Body of pancreas (tissue), 4 donors: ENCODE results near the gene ACKR3. TPM values are rescaled to one million over a fixed set of nuclear protein-coding genes. Genes with fewer than 3 reads are reported as not detected.

ENCODE experiments used
- ATAC-seq: fragments of 150-250 bp; one replicate; pipeline ENCODE4 v1.9.1; 2016
- DNase-seq, 4 donors: peaks; one replicate each; pipeline ENCODE4 v3.0.0-alpha.2; 2019
- H3K27ac ChIP-seq, 4 donors: fragments of 200-600 bp; sonication (generic); 1 replicate in 3 of 4; 2 replicates in 1 of 4; pipeline versions ENCODE4 v1.5.1 to v1.6.1; 2016 to 2019; ENCODE audit warnings: mild to moderate bottlenecking in 1 of 4, mixed read lengths in 1 of 4, moderate library complexity in 1 of 4
- H3K27me3 ChIP-seq, 2 donors: fragments of 200-600 bp; sonication (generic); one replicate each; pipeline ENCODE4 v1.6.0; 2016; ENCODE audit warnings: mild to moderate bottlenecking in 1 of 2
- H3K36me3 ChIP-seq, 2 donors: fragments of 200-600 bp; sonication (generic); replicated peaks in 1 of 2; 2 replicates each; pipeline ENCODE4 v1.5.1; 2016; ENCODE audit warnings: low read depth in 2 of 2; ENCODE audit not compliant: insufficient read depth in 1 of 2
- H3K4me1 ChIP-seq: fragments of 200-600 bp; sonication (generic); one replicate; pipeline ENCODE4 v1.6.0; 2016
- H3K4me3 ChIP-seq, 2 donors: fragments of 200-600 bp; sonication (generic); 1 replicate in 1 of 2; 2 replicates in 1 of 2; pipeline ENCODE4 v1.5.1; 2016 to 2019
- H3K9me3 ChIP-seq, 3 donors: fragments of 200-600 bp; sonication (generic); 1 replicate in 2 of 3; 2 replicates in 1 of 3; pipeline ENCODE4 v1.5.1; 2016
- CTCF ChIP-seq, 7 experiments: fragments of 450-650 bp in 4 of 7; fragments of 200-600 bp in 3 of 7; sonication (generic) in 3 of 7; IDR thresholded peaks; one replicate each; pipeline ENCODE4 v1.5.1; 2016 to 2019; ENCODE audit warnings: antibody characterized with exemption in 7 of 7
- POLR2A ChIP-seq, 3 donors: fragments of 450-650 bp; IDR thresholded peaks; one replicate each; pipeline ENCODE4 v1.6.1; 2016; ENCODE audit warnings: antibody characterized with exemption in 3 of 3, mild to moderate bottlenecking in 2 of 3
- WGBS, 2 donors: methylation state at CpG; one replicate each; pipeline ENCODE4 v1.1.5; 2017; 5-methylcytosine and 5-hydroxymethylcytosine counted together
- intact Hi-C: fragments of 100-400 bp; cut with DNase I; formaldehyde crosslinking; loops from one replicate; pipeline ENCODE4 v1.15.1; 2023
- total RNA-seq, 2 donors: library from RNA; depleted of rRNA; stranded (reverse); fragments of >200 nt; gene quantifications; one replicate each; pipeline ENCODE4 v1.1.0, GENCODE V29; 2016

The ACKR3 gene
- total RNA-seq, 2 donors from 2014 or later = 10.4 to 18.1 TPM

GRCh38 chr2:236631856-236632291, 62.2 kb downstream of the ACKR3 start:
- H3K4me1 ChIP-seq = peaks cover 9% of the 10 kb centered on the region
- ATAC-seq (no peak), DNase-seq (no peak)
- H3K27me3 ChIP-seq = no peaks in the 10 kb centered on the region
- H3K36me3 ChIP-seq = no peaks in the 10 kb centered on the region
- TF ChIP-seq CTCF (IDR thresholded peaks at IDR 0.05) (no peak), POLR2A (IDR thresholded peaks at IDR 0.05) (no peak)
- H3K27ac ChIP-seq = no peak overlapping the region
- no peaks in the 10 kb centered on the region for H3K9me3 ChIP-seq
- intact Hi-C loops = no loop called here
- no peak overlapping the region for H3K4me3 ChIP-seq
- 91 to 93% methylated on average over 11 of the region's 11 CpGs for WGBS, 2 donors
